ENCODE results near the gene MRPS25. TPM values are rescaled to one million over a fixed set of nuclear protein-coding genes. Genes with fewer than 3 reads are reported as not detected.

MRPS25 gene
- total RNA-seq, 1 experiment from 2014 or later = 53.2 TPM

- Histone ChIP-seq H2AFZ (ENCODE audit: low read length) (no peak overlapping the region), H3K79me2 (ENCODE audit: insufficient read depth, low read length) (no peaks in the 10 kb centered on the region), H2BK5ac (ENCODE audit: insufficient read length, low read length) (no peak overlapping the region), H2AK5ac (ENCODE audit: insufficient read length, low read length) (no peak overlapping the region), H4K91ac (ENCODE audit: insufficient read length, low read depth, low read length) (no peak overlapping the region), H3K79me1 (ENCODE audit: insufficient read depth, low read depth, low read length, poor library complexity, severe bottlenecking) (no peaks in the 10 kb centered on the region), H3K4ac (ENCODE audit: low read depth, low read length) (no peak overlapping the region), H3K23me2 (ENCODE audit: insufficient read length, low read depth, low read length, poor library complexity, severe bottlenecking) (no peaks in the 10 kb centered on the region), H4K20me1 (ENCODE audit: control insufficient read depth, insufficient read depth, insufficient read length) (no peaks in the 10 kb centered on the region), H4K5ac (ENCODE audit: insufficient read length, low read depth, low read length) (no peak overlapping the region), H3K27me3 (ENCODE audit: insufficient read depth, low read length) (no peaks in the 10 kb centered on the region), H3T11ph (ENCODE audit: low read length) (no peak overlapping the region), H3K56ac (ENCODE audit: insufficient read length, low read depth, low read length) (no peak overlapping the region), H3K4me2 (ENCODE audit: insufficient read depth, insufficient read length, low read length) (no peak overlapping the region), H3K23ac (ENCODE audit: insufficient read length, low read depth, low read length) (no peak overlapping the region), H3K4me1 (ENCODE audit: insufficient read depth, low read length) (peaks cover 7% of the 10 kb centered on the region), H2BK15ac (ENCODE audit: low read depth, low read length) (no peak overlapping the region), H4K8ac (replicated peaks; ENCODE audit: insufficient read length, low read depth, low read length) (no peak overlapping the region), H3K18ac (ENCODE audit: insufficient read length, low read depth, low read length) (no peak overlapping the region), H3K27ac (ENCODE audit: insufficient read length, low read depth, low read length) (no peak overlapping the region), H2BK12ac (ENCODE audit: insufficient read length, low read depth, low read length) (no peak overlapping the region), H2BK120ac (ENCODE audit: low read depth, low read length, poor library complexity, severe bottlenecking) (no peak overlapping the region), H3K9me3 (ENCODE audit: control insufficient read depth, low read depth, low read length) (no peaks in the 10 kb centered on the region), H2BK20ac (ENCODE audit: low read depth, low read length, poor library complexity, severe bottlenecking) (no peak overlapping the region), H3K14ac (ENCODE audit: insufficient read depth, low read length) (no peak overlapping the region), H3K9ac (ENCODE audit: extremely low read depth, insufficient read length, low read length) (no peak overlapping the region)
- no CpG with 5 or more reads among the region's 5 CpGs for WGBS (ENCODE audit: extremely low coverage, insufficient read length, low lambda C conversion rate)
- H3K27me3 Mint-ChIP-seq (ENCODE audit: low read depth) = no peaks in the 10 kb centered on the region
- TF ChIP-seq CTCF (conservative IDR thresholded peaks at IDR 0.05) = no peak
- no peak overlapping the region for H3K27ac Mint-ChIP-seq
- peaks cover 43 to 87% (median 83%) of the 10 kb centered on the region in 3 experiments for H3K36me3 Mint-ChIP-seq (ENCODE audit: insufficient read depth in 1 of 3, low read depth in 3 of 3)
- no peak for DNase-seq
- no peaks in the 10 kb centered on the region for H3K9me3 Mint-ChIP-seq
- H3K4me3 Mint-ChIP-seq = no peak overlapping the region
- H3K4me1 Mint-ChIP-seq = peaks cover 10 to 11% of the 10 kb centered on the region in 2 experiments
These were observed 41.9 kb downstream of the MRPS25 start for GRCh38 chr3:15023249-15023648.

Measured in H9 (cell line).